Ascending aorta (tissue), 2 donors: ENCODE data around the gene NCKAP5. TPM values are rescaled to one million over a fixed set of nuclear protein-coding genes. Genes with fewer than 3 reads are reported as not detected.

Experiments
- DNase-seq, 2 donors: peaks; one replicate each; pipeline ENCODE4 v3.0.0-alpha.2; 2019; ENCODE audit warnings: low spot score in 2 of 2
- H3K27ac ChIP-seq, 2 donors: fragments of 200-600 bp; sonication (generic); one replicate each; pipeline ENCODE4 v1.5.1; 2016 to 2017; ENCODE audit warnings: mild to moderate bottlenecking in 1 of 2
- H3K27me3 ChIP-seq: fragments of 200-600 bp; sonication (generic); one replicate; pipeline ENCODE4 v1.5.1; 2017
- H3K36me3 ChIP-seq, 2 donors: fragments of 200-600 bp; sonication (generic); one replicate each; pipeline ENCODE4 v1.5.1; 2016
- H3K4me1 ChIP-seq, 2 donors: fragments of 200-600 bp; sonication (generic); one replicate each; pipeline ENCODE4 v1.5.1; 2016 to 2017; ENCODE audit warnings: mild to moderate bottlenecking in 1 of 2
- H3K4me3 ChIP-seq, 2 donors: fragments of 200-600 bp; sonication (generic); one replicate each; pipeline ENCODE4 v1.5.1; 2016 to 2017; ENCODE audit warnings: mild to moderate bottlenecking in 1 of 2
- H3K9me3 ChIP-seq, 2 donors: fragments of 200-600 bp; sonication (generic); one replicate each; pipeline ENCODE4 v1.5.1; 2016
- CTCF ChIP-seq, 3 experiments: fragments of 200-600 bp in 2 of 3; fragments of 450-650 bp in 1 of 3; sonication (generic) in 2 of 3; IDR thresholded peaks; one replicate each; pipeline ENCODE4 v1.5.1; 2016 to 2019; ENCODE audit warnings: antibody characterized with exemption in 3 of 3, mild to moderate bottlenecking in 1 of 3, moderate library complexity in 1 of 3
- intact Hi-C: fragments of 100-400 bp; cut with DNase I; formaldehyde crosslinking; loops from one replicate; pipeline ENCODE4 v1.15.1; 2023
- total RNA-seq: library from RNA; depleted of rRNA; stranded (reverse); fragments of >200 nt; gene quantifications from one replicate; pipeline ENCODE4 v1.1.0, GENCODE V29; 2016

NCKAP5 gene
- total RNA-seq, 1 donor from 2014 or later = 0.75 TPM

- intact Hi-C loops = no loop called here
- Histone ChIP-seq H3K4me3 (no peak overlapping the region), H3K27ac (no peak overlapping the region), H3K4me1 (no peaks in the 10 kb centered on the region), H3K27me3 (no peaks in the 10 kb centered on the region), H3K9me3 (no peaks in the 10 kb centered on the region), H3K36me3 (no peaks in the 10 kb centered on the region)
- no peak for TF ChIP-seq CTCF (IDR thresholded peaks at IDR 0.05)
- DNase-seq = no peak
Observed at GRCh38 chr2:133166031-133166430, 402.2 kb downstream of the NCKAP5 start.

- Histone ChIP-seq H3K4me3 (no peak overlapping the region), H3K36me3 (no peaks in the 10 kb centered on the region), H3K27me3 (no peaks in the 10 kb centered on the region), H3K4me1 (no peaks in the 10 kb centered on the region), H3K27ac (no peak overlapping the region), H3K9me3 (no peaks in the 10 kb centered on the region)
- DNase-seq = no peak
- TF ChIP-seq CTCF (IDR thresholded peaks at IDR 0.05) = no peak
- intact Hi-C loops = no loop called here
Observed at GRCh38 chr2:133163111-133163510, 405.2 kb downstream of the NCKAP5 start.

- no peak overlapping the region for H3K4me3 ChIP-seq
- no peak for TF ChIP-seq CTCF (IDR thresholded peaks at IDR 0.05)
- no peaks in the 10 kb centered on the region for H3K4me1 ChIP-seq
- no peaks in the 10 kb centered on the region for H3K27me3 ChIP-seq
- intact Hi-C loops = no loop called here
- no peak for DNase-seq
- H3K9me3 ChIP-seq = peaks cover 0 to 2% of the 10 kb centered on the region in 2 donors
- no peaks in the 10 kb centered on the region for H3K36me3 ChIP-seq
- no peak overlapping the region for H3K27ac ChIP-seq
Observed at GRCh38 chr2:133158442-133158841, 409.8 kb downstream of the NCKAP5 start.

GRCh38 chr2:133158024-133158423 is 410.2 kb downstream of the NCKAP5 start:
- intact Hi-C loops = no loop called here
- Histone ChIP-seq H3K36me3 (no peaks in the 10 kb centered on the region), H3K27me3 (no peaks in the 10 kb centered on the region), H3K4me3 (no peak overlapping the region), H3K9me3 (peaks cover 0 to 2% of the 10 kb centered on the region in 2 donors), H3K4me1 (no peaks in the 10 kb centered on the region), H3K27ac (no peak overlapping the region)
- no peak for TF ChIP-seq CTCF (IDR thresholded peaks at IDR 0.05)
- DNase-seq = no peak

GRCh38 chr2:133157141-133157540 is 411.1 kb downstream of the NCKAP5 start:
- Histone ChIP-seq H3K4me1 (no peaks in the 10 kb centered on the region), H3K36me3 (no peaks in the 10 kb centered on the region), H3K27me3 (no peaks in the 10 kb centered on the region), H3K27ac (no peak overlapping the region), H3K4me3 (no peak overlapping the region), H3K9me3 (peaks cover 0 to 2% of the 10 kb centered on the region in 2 donors)
- no peak for DNase-seq
- intact Hi-C loops = no loop called here
- no peak for TF ChIP-seq CTCF (IDR thresholded peaks at IDR 0.05)

GRCh38 chr2:133152801-133153200 is 415.5 kb downstream of the NCKAP5 start:
- H3K4me1 ChIP-seq = no peaks in the 10 kb centered on the region
- peaks cover 0 to 2% of the 10 kb centered on the region in 2 donors for H3K9me3 ChIP-seq
- DNase-seq = no peak
- no peak overlapping the region for H3K27ac ChIP-seq
- no peak for TF ChIP-seq CTCF (IDR thresholded peaks at IDR 0.05)
- no peaks in the 10 kb centered on the region for H3K27me3 ChIP-seq
- H3K4me3 ChIP-seq = no peak overlapping the region
- intact Hi-C loops = no loop called here
- no peaks in the 10 kb centered on the region for H3K36me3 ChIP-seq
